ENCODE data around the gene ACTR2. TPM values are rescaled to one million over a fixed set of nuclear protein-coding genes. Genes with fewer than 3 reads are reported as not detected.

The ACTR2 gene
- total RNA-seq, 1 donor from 2014 or later, result 188 TPM

- Mint-ChIP-seq H3K27ac (peak overlapping the region; percentile 46), H3K9me3 (ENCODE audit: low read depth) (no peaks in the 10 kb centered on the region), H3K27me3 (no peaks in the 10 kb centered on the region), H3K36me3 (ENCODE audit: insufficient read depth) (peaks cover 4% of the 10 kb centered on the region), H3K4me3 (ENCODE audit: low read depth) (peak overlapping the region; percentile 39), H3K4me1 (ENCODE audit: low read depth) (peaks cover 23% of the 10 kb centered on the region)
- DNase-seq (ENCODE audit: low spot score, unreplicated experiment), result peak; percentile 17
- no peak for TF ChIP-seq CTCF (IDR thresholded peaks at IDR 0.05; ENCODE audit: unreplicated experiment)
Observed at GRCh38 chr2:65300761-65301711, 73.4 kb downstream of the ACTR2 start.

GRCh38 chr2:65305934-65306333 lies 78.3 kb downstream of the ACTR2 start:
- Mint-ChIP-seq H3K4me3 (ENCODE audit: low read depth) (no peak overlapping the region), H3K27me3 (no peaks in the 10 kb centered on the region), H3K4me1 (ENCODE audit: low read depth) (peaks cover 6% of the 10 kb centered on the region), H3K9me3 (ENCODE audit: low read depth) (no peaks in the 10 kb centered on the region), H3K36me3 (ENCODE audit: insufficient read depth) (peaks cover 8% of the 10 kb centered on the region), H3K27ac (no peak overlapping the region)
- no peak for DNase-seq (ENCODE audit: low spot score, unreplicated experiment)
- no peak for TF ChIP-seq CTCF (IDR thresholded peaks at IDR 0.05; ENCODE audit: unreplicated experiment)

- TF ChIP-seq CTCF (IDR thresholded peaks at IDR 0.05; ENCODE audit: unreplicated experiment), result no peak
- Mint-ChIP-seq H3K4me1 (ENCODE audit: low read depth) (no peaks in the 10 kb centered on the region), H3K27ac (peak overlapping the region; percentile 42), H3K27me3 (no peaks in the 10 kb centered on the region), H3K9me3 (ENCODE audit: low read depth) (no peaks in the 10 kb centered on the region), H3K36me3 (ENCODE audit: insufficient read depth) (peaks cover 29% of the 10 kb centered on the region), H3K4me3 (ENCODE audit: low read depth) (no peak overlapping the region)
- no peak for DNase-seq (ENCODE audit: low spot score, unreplicated experiment)
Observed at GRCh38 chr2:65309699-65310098, 82.1 kb downstream of the ACTR2 start.

DNA sequence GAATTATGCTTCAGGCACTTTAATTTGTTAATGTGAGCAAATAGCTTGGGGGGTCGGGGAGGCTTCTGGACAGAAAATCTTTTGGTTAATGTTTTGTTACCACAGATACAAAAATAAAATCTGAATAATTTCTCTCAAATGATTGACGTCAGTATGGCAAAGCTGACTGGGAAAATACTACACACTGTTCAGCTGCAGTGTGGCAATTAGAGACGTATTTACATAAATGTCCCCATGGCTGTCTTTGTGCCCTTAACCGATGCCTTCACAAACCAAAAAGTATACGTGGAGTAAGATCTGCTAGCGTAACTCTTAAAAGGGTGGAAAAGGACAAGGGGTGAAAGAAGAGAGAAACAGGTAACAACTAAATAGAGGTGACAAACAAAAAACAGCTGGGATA lies 83.4 kb downstream of the ACTR2 start:
- no peaks in the 10 kb centered on the region for H3K27me3 Mint-ChIP-seq
- no peak for TF ChIP-seq CTCF (IDR thresholded peaks at IDR 0.05; ENCODE audit: unreplicated experiment)
- H3K4me3 Mint-ChIP-seq (ENCODE audit: low read depth), result no peak overlapping the region
- H3K4me1 Mint-ChIP-seq (ENCODE audit: low read depth), result peaks cover 2% of the 10 kb centered on the region
- H3K36me3 Mint-ChIP-seq (ENCODE audit: insufficient read depth), result peaks cover 30% of the 10 kb centered on the region
- no peaks in the 10 kb centered on the region for H3K9me3 Mint-ChIP-seq (ENCODE audit: low read depth)
- no peak overlapping the region for H3K27ac Mint-ChIP-seq
- no peak for DNase-seq (ENCODE audit: low spot score, unreplicated experiment)

DNA sequence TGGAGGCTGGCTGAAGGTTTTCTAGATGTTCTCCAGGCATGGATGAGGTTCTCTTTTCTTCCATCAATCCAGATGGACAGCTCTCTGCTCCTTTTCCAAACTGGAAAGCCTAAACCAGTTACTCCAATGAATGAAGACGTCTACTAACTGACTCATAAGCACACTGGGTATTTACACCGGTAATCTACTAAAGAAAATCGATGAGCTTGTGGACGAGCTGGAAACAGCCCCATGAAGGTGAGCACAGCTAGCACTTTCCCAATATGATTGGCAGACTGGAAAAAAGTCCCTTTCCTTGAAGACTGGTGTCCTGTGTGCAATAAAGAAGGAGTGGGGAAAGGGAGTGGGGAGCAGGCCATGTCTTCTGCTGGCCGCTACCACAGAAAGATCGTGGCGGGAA lies 84.0 kb downstream of the ACTR2 start:
- no peak for TF ChIP-seq CTCF (IDR thresholded peaks at IDR 0.05; ENCODE audit: unreplicated experiment)
- Mint-ChIP-seq H3K36me3 (ENCODE audit: insufficient read depth) (peaks cover 33% of the 10 kb centered on the region), H3K9me3 (ENCODE audit: low read depth) (no peaks in the 10 kb centered on the region), H3K4me1 (ENCODE audit: low read depth) (peaks cover 5% of the 10 kb centered on the region), H3K4me3 (ENCODE audit: low read depth) (no peak overlapping the region), H3K27ac (no peak overlapping the region), H3K27me3 (no peaks in the 10 kb centered on the region)
- no peak for DNase-seq (ENCODE audit: low spot score, unreplicated experiment)

Data from progenitor cell of endocrine pancreas (in vitro differentiated cells).